Spleen (tissue), 11 donors: ENCODE data around the gene RPL3. TPM values are rescaled to one million over a fixed set of nuclear protein-coding genes. Genes with fewer than 3 reads are reported as not detected.

Source experiments
- DNase-seq: peaks from one replicate; pipeline ENCODE4 v3.0.0-alpha.2; 2020
- H3K27ac ChIP-seq, 8 donors: fragments of 200-600 bp; sonication (generic) in 7 of 8; 1 replicate in 4 of 8; 2 replicates in 4 of 8; pipeline versions ENCODE4 v1.5.0 to v1.8.0; 2016 to 2021; ENCODE audit warnings: inconsistent platforms in 4 of 8, mild to moderate bottlenecking in 4 of 8, moderate library complexity in 1 of 8
- H3K27me3 ChIP-seq, 7 donors: fragments of 200-600 bp; sonication (generic) in 6 of 7; replicated peaks in 1 of 7; 1 replicate in 4 of 7; 2 replicates in 3 of 7; pipeline versions ENCODE4 v1.5.0 to v1.8.0; 2016 to 2021; ENCODE audit warnings: inconsistent platforms in 3 of 7, mild to moderate bottlenecking in 1 of 7
- H3K36me3 ChIP-seq, 6 donors: fragments of 200-600 bp; sonication (generic) in 5 of 6; 1 replicate in 4 of 6; 2 replicates in 2 of 6; pipeline versions ENCODE4 v1.5.0 to v1.8.0; 2016 to 2021; ENCODE audit warnings: inconsistent platforms in 2 of 6
- H3K4me1 ChIP-seq, 6 donors: fragments of 200-600 bp; sonication (generic) in 5 of 6; 1 replicate in 3 of 6; 2 replicates in 3 of 6; pipeline versions ENCODE4 v1.5.0 to v1.8.0; 2016 to 2021; ENCODE audit warnings: inconsistent platforms in 3 of 6
- H3K4me3 ChIP-seq, 8 donors: fragments of 200-600 bp; sonication (generic) in 7 of 8; 1 replicate in 4 of 8; 2 replicates in 4 of 8; pipeline versions ENCODE4 v1.5.0 to v1.8.0; 2016 to 2021; ENCODE audit warnings: inconsistent platforms in 4 of 8, mild to moderate bottlenecking in 4 of 8, moderate library complexity in 2 of 8
- H3K9me3 ChIP-seq, 8 donors: fragments of 200-600 bp; sonication (generic) in 7 of 8; 1 replicate in 4 of 8; 2 replicates in 4 of 8; pipeline versions ENCODE4 v1.5.0 to v1.8.0; 2016 to 2021; ENCODE audit warnings: inconsistent platforms in 4 of 8
- CTCF ChIP-seq, 11 experiments: fragments of 200-600 bp in 7 of 11; fragments of 450-650 bp in 4 of 11; sonication (generic) in 4 of 11; IDR thresholded peaks in 8 of 11; conservative IDR thresholded peaks in 3 of 11; 1 replicate in 7 of 11; 2 replicates in 4 of 11; pipeline versions ENCODE4 v1.4.0 to v1.8.0; 2016 to 2021; ENCODE audit warnings: antibody characterized with exemption in 11 of 11, inconsistent platforms in 4 of 11, mild to moderate bottlenecking in 1 of 11
- POLR2A ChIP-seq, 3 donors: fragments of 450-650 bp; IDR thresholded peaks; one replicate each; pipeline ENCODE4 v1.5.1; 2017; ENCODE audit warnings: antibody characterized with exemption in 3 of 3, mild to moderate bottlenecking in 1 of 3
- POLR2AphosphoS5 ChIP-seq, 3 donors: sonication (generic); formaldehyde crosslinking; IDR thresholded peaks; one replicate each; pipeline ENCODE4 v1.5.1; 2017; ENCODE audit warnings: antibody characterized with exemption in 3 of 3
- WGBS, 5 donors: extraction: QIAGEN DNeasy Blood & Tissue Kit in 3 of 5; methylation state at CpG; one replicate each; pipeline versions ENCODE4 v1.1.5 to v1.1.7; 2013 to 2018; 5-methylcytosine and 5-hydroxymethylcytosine counted together
- intact Hi-C: fragments of 100-400 bp; cut with DNase I; formaldehyde crosslinking; loops from one replicate; pipeline ENCODE4 v1.15.0; 2023; ENCODE audit warnings: low total_unique reads
- polyA plus RNA-seq, 3 donors: library from polyadenylated mRNA; stranded (reverse); fragments of 200-250 nt; gene quantifications; one replicate each; pipeline ENCODE4 v1.2.1, GENCODE V29; 2013
- total RNA-seq, 7 donors: library from RNA; depleted of rRNA in 3 of 7; stranded (reverse); fragments of >200 nt in 3 of 7; fragmentation: NEBNext Ultra II Directional in 4 of 7; extraction: Animal tissue kit (Norgen Biotek cat#: 25700) in 4 of 7; gene quantifications; one replicate each; pipeline versions ENCODE4 v1.1.0 to v1.2.1, GENCODE V29; 2016 to 2021
- donor health status: healthy with polysubstance abuse.
- donor health status: DM: no; HTN: no; CAD: no; lungs with moderate emphysema.
- donor health status: DM: no; HTN: no; CAD: no.
- donor health status: Bipolar disorder and iron deficiency.
- donor health status: healthy.
- donor health status: DM: no; HTN: no; CAD: no.
- donor health status: DM: yes; HTN: yes; CAD: no.

RPL3 gene
- total and polyA plus RNA-seq, 10 donors = 1,607 to 6,240 (median 1,995) TPM

GRCh38 chr22:39350757-39351688, 31.6 kb upstream of the RPL3 start:
- peak overlapping the region in 7 of 8 donors; percentile 44 to 83 (median 55) for H3K4me3 ChIP-seq
- H3K27ac ChIP-seq = peak overlapping the region in 6 of 8 donors; percentile 28 to 84 (median 64)
- H3K36me3 ChIP-seq = no peaks in the 10 kb centered on the region
- WGBS, 5 donors = 38 to 50% (median 41%) methylated on average over 12 to 14 of the region's 14 CpGs
- peaks cover 14 to 39% (median 35%) of the 10 kb centered on the region in 6 donors for H3K4me1 ChIP-seq
- intact Hi-C loops = no loop called here
- no peak for DNase-seq
- TF ChIP-seq CTCF (IDR thresholded peaks at IDR 0.05 in 8 of 11, conservative IDR thresholded peaks at IDR 0.05 in 3 of 11) (no peak), POLR2AphosphoS5 (IDR thresholded peaks at IDR 0.05) (no peak), POLR2A (IDR thresholded peaks at IDR 0.05) (no peak)
- peaks cover 0 to 14% (median 0%) of the 10 kb centered on the region in 7 donors for H3K27me3 ChIP-seq
- H3K9me3 ChIP-seq = no peaks in the 10 kb centered on the region

GRCh38 chr22:39349967-39350726, 30.7 kb upstream of the RPL3 start, which contains the start of gene SYNGR1:
Gene SYNGR1 (plus strand): TSS chr22:39349991. CDS start chr22:39350011, 20 bp downstream.
- WGBS, 5 donors = 1 to 6% (median 2%) methylated on average over 29 to 87 of the region's 87 CpGs
- intact Hi-C loops = no loop called here
- TF ChIP-seq POLR2AphosphoS5 (IDR thresholded peaks at IDR 0.05) (peak in 2 of 3 donors; percentile 50 to 55), CTCF (IDR thresholded peaks at IDR 0.05 in 8 of 11, conservative IDR thresholded peaks at IDR 0.05 in 3 of 11) (no peak), POLR2A (IDR thresholded peaks at IDR 0.05) (no peak)
- DNase-seq = peak; percentile 78
- peak within 1 kb of the TSS in 6 of 8 donors; percentile 40 to 84 (median 70) for H3K27ac ChIP-seq
- H3K4me1 ChIP-seq = peaks cover 14 to 39% (median 35%) of the 10 kb centered on the region in 6 donors
- H3K36me3 ChIP-seq = no peaks in the 10 kb centered on the region
- H3K4me3 ChIP-seq = peak within 1 kb of the TSS; percentile 45 to 83 (median 54)
- H3K27me3 ChIP-seq = peaks cover 0 to 14% (median 0%) of the 10 kb centered on the region in 7 donors
- H3K9me3 ChIP-seq = no peaks in the 10 kb centered on the region

GRCh38 chr22:39349506-39349966, 30.1 kb upstream of the RPL3 start:
- no peaks in the 10 kb centered on the region for H3K36me3 ChIP-seq
- peak; percentile 79 for DNase-seq
- TF ChIP-seq POLR2AphosphoS5 (IDR thresholded peaks at IDR 0.05) = peak in 2 of 3 donors; percentile 51 to 52
- TF ChIP-seq POLR2A (IDR thresholded peaks at IDR 0.05) = no peak
- peak in 1 of 11 experiments; percentile 6 for TF ChIP-seq CTCF (IDR thresholded peaks at IDR 0.05 in 8 of 11, conservative IDR thresholded peaks at IDR 0.05 in 3 of 11)
- H3K9me3 ChIP-seq = no peaks in the 10 kb centered on the region
- H3K27me3 ChIP-seq = peaks cover 0 to 14% (median 0%) of the 10 kb centered on the region in 7 donors
- intact Hi-C loops = no loop called here
- peak overlapping the region in 6 of 8 donors; percentile 40 to 84 (median 70) for H3K27ac ChIP-seq
- H3K4me1 ChIP-seq = peaks cover 14 to 39% (median 35%) of the 10 kb centered on the region in 6 donors
- 0 to 3% (median 1%) methylated on average over 5 to 57 of the region's 57 CpGs for WGBS, 5 donors
- H3K4me3 ChIP-seq = peak overlapping the region; percentile 45 to 83 (median 54)
